ENCODE measurements around the gene SIPA1L3.
A peak's percentile ranks its signal among the peaks of the same experiment; 100 is the strongest.

Gene SIPA1L3

DNA sequence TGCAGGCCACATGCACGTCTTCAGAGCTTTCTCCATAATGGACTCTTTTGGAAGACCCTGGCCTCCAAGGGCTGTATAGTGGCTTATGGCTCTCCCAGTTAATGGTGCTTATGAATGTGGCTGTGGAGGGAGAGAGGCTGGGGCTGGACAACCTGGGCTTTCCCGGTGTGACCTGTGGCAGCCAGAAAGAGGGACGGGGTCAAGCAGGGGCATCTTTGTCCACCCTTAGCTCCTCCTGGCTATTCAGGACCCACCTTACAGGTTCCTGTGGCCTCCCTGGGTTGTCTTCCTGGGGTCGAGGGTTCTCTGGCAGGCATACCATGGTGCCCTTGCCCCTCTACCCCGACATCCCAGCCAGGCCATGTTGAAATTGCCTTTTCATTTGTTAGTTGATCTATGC lies 75.6 kb downstream of the SIPA1L3 start:
- DNase-seq (ENCODE audit: insufficient read length, low spot score) (no peak), FAIRE-seq (no peak)
- no peak for TF ChIP-seq CTCF (IDR thresholded peaks at IDR 0.05; ENCODE audit: insufficient read depth, missing control alignments)

DNA sequence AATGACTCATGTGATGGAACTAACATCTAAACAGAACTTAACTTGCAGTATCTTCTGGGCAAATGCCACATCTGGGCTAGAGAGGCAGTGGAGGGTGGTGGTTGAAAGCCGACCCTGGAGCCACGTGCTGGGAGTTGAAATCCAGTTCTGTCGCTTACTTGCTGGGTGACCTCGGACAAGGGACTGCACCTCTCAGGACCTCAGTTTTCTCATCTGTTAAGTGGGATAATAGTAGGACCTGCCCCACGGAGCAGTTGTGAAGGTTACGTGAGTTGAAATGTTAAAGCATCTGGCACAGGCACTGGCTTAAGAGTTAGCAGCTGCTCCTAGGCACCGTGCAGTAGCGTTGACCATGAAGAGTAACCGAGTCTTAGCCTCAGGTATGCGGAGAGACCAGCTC lies 76.1 kb downstream of the SIPA1L3 start:
- DNase-seq (ENCODE audit: insufficient read length, low spot score) (no peak), FAIRE-seq (no peak)
- TF ChIP-seq CTCF (IDR thresholded peaks at IDR 0.05; ENCODE audit: insufficient read depth, missing control alignments): no peak

DNA sequence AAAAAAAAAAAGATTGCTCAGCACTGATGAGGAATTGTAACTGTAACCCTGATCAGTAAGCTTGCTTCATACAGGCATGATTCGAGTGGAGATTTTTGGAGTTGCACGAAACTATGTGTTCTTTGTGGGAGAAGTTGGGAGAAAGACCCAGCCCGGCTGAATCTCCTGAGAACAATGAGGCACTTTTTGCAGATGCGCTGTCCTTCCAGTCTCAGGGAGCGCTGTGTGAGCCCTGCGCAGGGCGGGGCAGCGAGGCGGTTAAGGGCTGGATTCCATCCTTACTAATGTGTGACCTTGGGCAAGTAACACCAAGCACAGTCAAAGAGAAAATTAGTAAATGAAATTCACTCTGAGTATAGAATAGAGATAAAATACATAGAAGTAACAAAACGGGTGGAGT lies 76.9 kb downstream of the SIPA1L3 start:
- FAIRE-seq (no peak), DNase-seq (ENCODE audit: insufficient read length, low spot score) (no peak)
- TF ChIP-seq CTCF (IDR thresholded peaks at IDR 0.05; ENCODE audit: insufficient read depth, missing control alignments): no peak

GRCh38 chr19:37986048-37986750 lies 79.2 kb downstream of the SIPA1L3 start:
- DNase-seq (ENCODE audit: insufficient read length, low spot score): no peak
- no peak for TF ChIP-seq CTCF (IDR thresholded peaks at IDR 0.05; ENCODE audit: insufficient read depth, missing control alignments)
- no peak for FAIRE-seq

DNA sequence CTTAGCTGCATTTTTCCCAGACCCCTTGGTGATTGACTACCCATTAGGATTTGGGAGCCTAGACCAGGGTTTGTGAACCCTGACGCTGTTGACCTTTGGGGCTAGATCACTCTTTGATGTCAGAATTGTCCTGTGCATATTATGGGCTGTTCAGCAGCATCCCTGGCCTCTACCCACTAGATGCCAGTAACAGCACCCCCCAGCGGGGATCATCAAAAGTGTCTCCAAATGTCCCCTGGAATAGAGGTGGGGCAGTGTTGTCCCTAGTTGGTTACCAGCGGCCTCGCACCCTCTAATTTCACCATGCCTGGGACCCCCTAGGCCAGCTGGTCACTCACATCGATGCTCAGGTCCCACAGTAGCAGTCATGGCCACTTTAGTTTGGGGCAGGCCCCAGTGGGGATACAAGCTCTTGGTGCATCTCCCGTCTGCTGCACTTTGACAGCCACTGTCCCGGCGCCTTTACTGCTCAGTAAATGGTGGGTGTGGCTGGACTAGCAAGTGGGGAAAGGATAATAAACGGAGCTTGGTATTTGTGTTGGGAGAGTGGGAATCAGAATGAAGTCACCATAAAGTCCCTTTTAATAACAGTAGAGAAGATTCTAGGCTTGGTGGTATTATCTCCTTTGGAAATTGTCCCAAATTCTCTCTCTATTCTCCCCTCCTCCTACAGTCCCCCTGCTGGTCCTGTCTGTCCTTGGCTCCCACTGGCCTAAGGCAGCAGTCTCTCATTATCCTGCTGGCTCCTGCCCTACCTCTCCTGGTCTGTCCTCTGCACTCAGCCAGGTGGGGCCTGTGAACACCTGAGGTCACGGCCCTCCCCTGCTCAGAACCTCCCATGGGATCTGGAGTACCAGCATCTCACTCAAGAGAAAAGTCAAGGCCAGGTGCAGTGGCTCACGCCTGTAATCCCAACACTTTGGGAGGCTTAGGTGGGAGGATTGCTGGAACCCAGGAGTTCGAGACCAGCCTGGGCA lies 80.6 kb downstream of the SIPA1L3 start:
- no peak for FAIRE-seq
- DNase-seq (ENCODE audit: insufficient read length, low spot score): no peak

GRCh38 chr19:37988758-37989635 lies 82.0 kb downstream of the SIPA1L3 start:
- no peak for DNase-seq (ENCODE audit: insufficient read length, low spot score)
- no peak for TF ChIP-seq CTCF (IDR thresholded peaks at IDR 0.05; ENCODE audit: insufficient read depth, missing control alignments)
- FAIRE-seq: no peak

More for the DNA sequence above, 80.6 kb downstream of the SIPA1L3 start:
- peak; percentile 10 for TF ChIP-seq CTCF (IDR thresholded peaks at IDR 0.05; ENCODE audit: insufficient read depth, missing control alignments)

Data from D721Med (cell line).